Neural cell (in vitro differentiated cells): ENCODE measurements around the gene TSFM. TPM values are rescaled to one million over a fixed set of nuclear protein-coding genes. Genes with fewer than 3 reads are reported as not detected.

ENCODE experiments used
- H2AFZ ChIP-seq: fragments of 200-600, 300-800 bp; sonication (generic), shearing (Covaris generic); 2 replicates; pipeline ENCODE4 v1.6.0; 2014; ENCODE audit warnings: low read depth, mild to moderate bottlenecking, antibody characterized with exemption, low read length, moderate library complexity
- H3F3A ChIP-seq: fragments of 200-600 bp; shearing (Covaris generic); 2 replicates; pipeline ENCODE4 v1.6.1; 2016; ENCODE audit warnings: mild to moderate bottlenecking, moderate library complexity, mixed read lengths, antibody characterized with exemption, low read length; ENCODE audit not compliant: insufficient read depth, poor library complexity, severe bottlenecking
- H3K27ac ChIP-seq: fragments of 200-600, 300-800 bp; sonication (generic), shearing (Covaris generic); 2 replicates; pipeline ENCODE4 v1.5.1; 2014; ENCODE audit warnings: mild to moderate bottlenecking, low read length, moderate library complexity
- H3K27me3 ChIP-seq: fragments of 300-800, 200-600 bp; sonication (generic), shearing (Covaris generic); 2 replicates; pipeline ENCODE4 v1.6.0; 2014; ENCODE audit warnings: mild to moderate bottlenecking, low read depth, low read length, moderate library complexity; ENCODE audit not compliant: insufficient read depth
- H3K36me3 ChIP-seq: fragments of 300-800, 200-600 bp; sonication (generic), shearing (Covaris generic); 2 replicates; pipeline ENCODE4 v1.5.1; 2014; ENCODE audit warnings: mild to moderate bottlenecking, antibody characterized with exemption, low read length, moderate library complexity; ENCODE audit not compliant: insufficient read depth
- H3K4me2 ChIP-seq: fragments of 300-800, 200-600 bp; sonication (generic), shearing (Covaris generic); 2 replicates; pipeline ENCODE4 v1.6.0; 2014; ENCODE audit warnings: mild to moderate bottlenecking, low read length
- H3K4me3 ChIP-seq: fragments of 300-800, 200-600 bp; sonication (generic), shearing (Covaris generic); 2 replicates; pipeline ENCODE4 v1.5.1; 2014; ENCODE audit warnings: mild to moderate bottlenecking, low read length, moderate library complexity
- H3K79me2 ChIP-seq: fragments of 200-600 bp; shearing (Covaris generic); replicated peaks from 2 replicates; pipeline ENCODE4 v1.6.0; 2014; ENCODE audit warnings: mild to moderate bottlenecking, low read length, moderate library complexity; ENCODE audit not compliant: insufficient read depth
- H3K9ac ChIP-seq: fragments of 300-800, 200-600 bp; sonication (generic), shearing (Covaris generic); 2 replicates; pipeline ENCODE4 v1.6.1; 2016; ENCODE audit warnings: mild to moderate bottlenecking, low read length, mixed read lengths
- H3K9me2 ChIP-seq: fragments of 200-600 bp; shearing (Covaris generic); 2 replicates; pipeline ENCODE4 v1.6.1; 2016; ENCODE audit warnings: mild to moderate bottlenecking, low read length, mixed read lengths; ENCODE audit not compliant: insufficient read depth
- H3K9me3 ChIP-seq: fragments of 200-600, 300-800 bp; sonication (generic), shearing (Covaris generic); 2 replicates; pipeline ENCODE4 v1.6.1; 2016; ENCODE audit warnings: mild to moderate bottlenecking, mixed run types, low read length, moderate library complexity, mixed read lengths
- H4K20me1 ChIP-seq: fragments of 200-600 bp; shearing (Covaris generic); 2 replicates; pipeline ENCODE4 v1.6.1; 2016; ENCODE audit warnings: mild to moderate bottlenecking, mixed run types; ENCODE audit not compliant: insufficient read depth
- EP300 ChIP-seq: fragments of 450-650 bp; conservative IDR thresholded peaks from 2 replicates; pipeline ENCODE4 v1.6.1; 2014; ENCODE audit warnings: antibody characterized with exemption, mild to moderate bottlenecking, moderate library complexity; ENCODE audit not compliant: poor library complexity, severe bottlenecking
- EZH2 ChIP-seq: fragments of 200-600, 300-800 bp; shearing (Covaris generic), sonication (generic); IDR thresholded peaks from 2 replicates; pipeline ENCODE4 v1.6.1; 2014; ENCODE audit warnings: antibody characterized with exemption, low read length, borderline replicate concordance, mild to moderate bottlenecking; ENCODE audit not compliant: insufficient read depth, poor library complexity, severe bottlenecking
- MXI1 ChIP-seq: fragments of 450-650 bp; conservative IDR thresholded peaks from 2 replicates; pipeline ENCODE4 v1.6.1; 2014; ENCODE audit warnings: antibody characterized with exemption, mild to moderate bottlenecking; ENCODE audit not compliant: poor library complexity, severe bottlenecking
- POLR2AphosphoS5 ChIP-seq: IDR thresholded peaks from 2 replicates; pipeline ENCODE4 v1.6.1; 2012
- RAD21 ChIP-seq: fragments of 450-650 bp; conservative IDR thresholded peaks from 2 replicates; pipeline ENCODE4 v1.6.1; 2014; ENCODE audit warnings: antibody characterized with exemption, mild to moderate bottlenecking, moderate library complexity
- SMC3 ChIP-seq: fragments of 450-650 bp; conservative IDR thresholded peaks from 2 replicates; pipeline ENCODE4 v1.6.1; 2014; ENCODE audit warnings: antibody characterized with exemption, mild to moderate bottlenecking, moderate library complexity; ENCODE audit not compliant: poor library complexity
- TAF1 ChIP-seq: IDR thresholded peaks from 2 replicates; pipeline ENCODE4 v1.6.1; 2012; ENCODE audit warnings: low read depth
- polyA plus RNA-seq: library from polyadenylated mRNA; depleted of rRNA; stranded (reverse); fragments of >200 nt; gene quantifications from 2 replicates; pipeline ENCODE4 v1.2.3, GENCODE V29; 2014
- TF ChIP-seq, protein P1 (sequence below): IDR thresholded peaks from 2 replicates; pipeline ENCODE4 v1.6.1; 2012; ENCODE audit warnings: borderline replicate concordance
- TF ChIP-seq, protein P2 (sequence below): fragments of 450-650 bp; IDR thresholded peaks from 2 replicates; pipeline ENCODE4 v1.5.1; 2014; ENCODE audit warnings: antibody characterized with exemption, mild to moderate bottlenecking, moderate library complexity; ENCODE audit not compliant: poor library complexity, severe bottlenecking

The TSFM gene
- polyA plus RNA-seq, 1 donor from 2014 or later = 37.8 TPM

DNA sequence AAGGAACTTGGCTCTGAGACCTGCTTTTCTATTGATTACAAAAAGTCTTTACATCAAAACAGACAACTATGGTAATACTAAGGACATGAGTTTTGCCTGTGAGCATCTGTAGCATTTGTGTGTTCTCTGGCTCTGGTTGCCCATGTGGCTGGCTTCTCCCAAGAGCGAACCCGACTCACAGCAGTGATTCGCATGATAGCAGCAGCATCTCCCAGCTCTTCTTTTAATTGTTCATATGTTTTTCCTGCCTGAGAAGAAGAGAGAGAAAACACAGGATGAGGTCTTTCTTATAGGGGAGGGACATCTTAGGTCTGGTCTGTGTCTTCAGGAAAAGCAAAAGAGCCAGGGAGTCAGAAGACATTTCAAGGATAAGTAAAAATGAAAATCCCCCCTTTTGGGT, 18.4 kb downstream of the TSFM start:
- no peaks in the 10 kb centered on the region for H3K27me3 ChIP-seq
- H3K9ac ChIP-seq = no peak overlapping the region
- H3K4me2 ChIP-seq = no peak overlapping the region
- no peaks in the 10 kb centered on the region for H3K79me2 ChIP-seq
- no peaks in the 10 kb centered on the region for H3K9me3 ChIP-seq
- H3F3A ChIP-seq = no peaks in the 10 kb centered on the region
- TF ChIP-seq EZH2 = no peak
- TF ChIP-seq, protein P1, sequence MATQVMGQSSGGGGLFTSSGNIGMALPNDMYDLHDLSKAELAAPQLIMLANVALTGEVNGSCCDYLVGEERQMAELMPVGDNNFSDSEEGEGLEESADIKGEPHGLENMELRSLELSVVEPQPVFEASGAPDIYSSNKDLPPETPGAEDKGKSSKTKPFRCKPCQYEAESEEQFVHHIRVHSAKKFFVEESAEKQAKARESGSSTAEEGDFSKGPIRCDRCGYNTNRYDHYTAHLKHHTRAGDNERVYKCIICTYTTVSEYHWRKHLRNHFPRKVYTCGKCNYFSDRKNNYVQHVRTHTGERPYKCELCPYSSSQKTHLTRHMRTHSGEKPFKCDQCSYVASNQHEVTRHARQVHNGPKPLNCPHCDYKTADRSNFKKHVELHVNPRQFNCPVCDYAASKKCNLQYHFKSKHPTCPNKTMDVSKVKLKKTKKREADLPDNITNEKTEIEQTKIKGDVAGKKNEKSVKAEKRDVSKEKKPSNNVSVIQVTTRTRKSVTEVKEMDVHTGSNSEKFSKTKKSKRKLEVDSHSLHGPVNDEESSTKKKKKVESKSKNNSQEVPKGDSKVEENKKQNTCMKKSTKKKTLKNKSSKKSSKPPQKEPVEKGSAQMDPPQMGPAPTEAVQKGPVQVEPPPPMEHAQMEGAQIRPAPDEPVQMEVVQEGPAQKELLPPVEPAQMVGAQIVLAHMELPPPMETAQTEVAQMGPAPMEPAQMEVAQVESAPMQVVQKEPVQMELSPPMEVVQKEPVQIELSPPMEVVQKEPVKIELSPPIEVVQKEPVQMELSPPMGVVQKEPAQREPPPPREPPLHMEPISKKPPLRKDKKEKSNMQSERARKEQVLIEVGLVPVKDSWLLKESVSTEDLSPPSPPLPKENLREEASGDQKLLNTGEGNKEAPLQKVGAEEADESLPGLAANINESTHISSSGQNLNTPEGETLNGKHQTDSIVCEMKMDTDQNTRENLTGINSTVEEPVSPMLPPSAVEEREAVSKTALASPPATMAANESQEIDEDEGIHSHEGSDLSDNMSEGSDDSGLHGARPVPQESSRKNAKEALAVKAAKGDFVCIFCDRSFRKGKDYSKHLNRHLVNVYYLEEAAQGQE = no peak
- no peak for TF ChIP-seq POLR2AphosphoS5
- no peak for TF ChIP-seq RAD21
- TF ChIP-seq EP300 = no peak
- TF ChIP-seq, protein P2, sequence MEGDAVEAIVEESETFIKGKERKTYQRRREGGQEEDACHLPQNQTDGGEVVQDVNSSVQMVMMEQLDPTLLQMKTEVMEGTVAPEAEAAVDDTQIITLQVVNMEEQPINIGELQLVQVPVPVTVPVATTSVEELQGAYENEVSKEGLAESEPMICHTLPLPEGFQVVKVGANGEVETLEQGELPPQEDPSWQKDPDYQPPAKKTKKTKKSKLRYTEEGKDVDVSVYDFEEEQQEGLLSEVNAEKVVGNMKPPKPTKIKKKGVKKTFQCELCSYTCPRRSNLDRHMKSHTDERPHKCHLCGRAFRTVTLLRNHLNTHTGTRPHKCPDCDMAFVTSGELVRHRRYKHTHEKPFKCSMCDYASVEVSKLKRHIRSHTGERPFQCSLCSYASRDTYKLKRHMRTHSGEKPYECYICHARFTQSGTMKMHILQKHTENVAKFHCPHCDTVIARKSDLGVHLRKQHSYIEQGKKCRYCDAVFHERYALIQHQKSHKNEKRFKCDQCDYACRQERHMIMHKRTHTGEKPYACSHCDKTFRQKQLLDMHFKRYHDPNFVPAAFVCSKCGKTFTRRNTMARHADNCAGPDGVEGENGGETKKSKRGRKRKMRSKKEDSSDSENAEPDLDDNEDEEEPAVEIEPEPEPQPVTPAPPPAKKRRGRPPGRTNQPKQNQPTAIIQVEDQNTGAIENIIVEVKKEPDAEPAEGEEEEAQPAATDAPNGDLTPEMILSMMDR = no peak
- no peak for TF ChIP-seq SMC3
- TF ChIP-seq TAF1 = no peak
- TF ChIP-seq MXI1 = no peak
- H3K9me2 ChIP-seq = no peaks in the 10 kb centered on the region
- H2AFZ ChIP-seq = no peak overlapping the region
- no peak overlapping the region for H3K27ac ChIP-seq
- H4K20me1 ChIP-seq = no peaks in the 10 kb centered on the region
- no peaks in the 10 kb centered on the region for H3K36me3 ChIP-seq
- no peak overlapping the region for H3K4me3 ChIP-seq

DNA sequence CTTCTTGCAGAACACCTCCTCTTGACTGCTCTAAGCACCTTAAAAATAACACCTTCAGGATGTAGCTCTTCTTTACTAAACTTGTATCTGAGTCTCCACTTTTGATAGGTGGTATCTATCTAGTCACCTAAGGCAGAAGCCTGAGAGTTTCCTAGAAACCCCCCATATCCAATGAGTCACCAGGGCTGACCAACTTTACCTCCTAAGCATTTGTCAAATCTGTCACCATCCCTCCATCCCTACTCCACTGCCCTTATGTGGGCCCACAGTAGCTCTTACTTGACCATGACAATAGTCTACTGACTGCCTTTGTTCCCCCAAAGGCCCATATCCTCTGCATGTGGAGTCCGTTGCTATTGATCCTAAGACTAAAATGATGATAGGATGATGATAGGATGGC, 20.0 kb downstream of the TSFM start:
- Histone ChIP-seq H3K9ac (no peak overlapping the region), H3K79me2 (no peaks in the 10 kb centered on the region), H3K27me3 (no peaks in the 10 kb centered on the region), H3F3A (no peaks in the 10 kb centered on the region), H2AFZ (no peak overlapping the region), H4K20me1 (no peaks in the 10 kb centered on the region), H3K36me3 (no peaks in the 10 kb centered on the region), H3K27ac (no peak overlapping the region), H3K4me3 (no peak overlapping the region), H3K9me3 (no peaks in the 10 kb centered on the region), H3K9me2 (no peaks in the 10 kb centered on the region), H3K4me2 (no peak overlapping the region)
- TF ChIP-seq, protein P2 = no peak
- TF ChIP-seq EZH2 (no peak), SMC3 (no peak), RAD21 (no peak), POLR2AphosphoS5 (no peak), TAF1 (no peak), MXI1 (no peak), EP300 (no peak)
- TF ChIP-seq, protein P1 = no peak
